NCI-H2196 (cell line): ENCODE results near the gene HIBADH.
"Not testable (repeated sequence)": the region's sequence is repeated elsewhere in the genome, so short reads cannot be mapped to it uniquely, and the experiment has no call there.

Source experiments
- DNase-seq: peaks from one replicate; lab custom pipeline; 2025; ENCODE audit not compliant: unreplicated experiment; lab: John Stamatoyannopoulos, UW

The HIBADH gene

DNA sequence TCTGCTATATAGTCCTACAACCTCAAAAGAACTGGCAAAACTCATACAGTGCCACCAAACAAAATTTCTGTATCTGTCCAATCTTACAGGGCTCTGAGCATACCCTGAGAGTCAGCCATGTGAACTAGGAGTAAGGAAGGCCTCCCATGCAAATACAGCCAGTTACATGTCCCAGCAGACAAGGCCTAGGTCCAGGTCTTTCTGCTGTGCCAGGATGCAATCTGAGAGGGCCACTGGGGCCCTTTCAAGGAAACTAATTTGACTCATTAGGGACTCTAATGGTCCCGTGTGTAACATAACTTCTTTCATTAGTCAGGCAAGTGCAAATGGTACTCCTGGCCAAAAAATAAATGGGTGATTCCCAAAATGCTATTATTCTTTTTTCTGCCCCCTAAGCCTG is 17.9 kb upstream of the HIBADH start:
- no peak for DNase-seq

DNA sequence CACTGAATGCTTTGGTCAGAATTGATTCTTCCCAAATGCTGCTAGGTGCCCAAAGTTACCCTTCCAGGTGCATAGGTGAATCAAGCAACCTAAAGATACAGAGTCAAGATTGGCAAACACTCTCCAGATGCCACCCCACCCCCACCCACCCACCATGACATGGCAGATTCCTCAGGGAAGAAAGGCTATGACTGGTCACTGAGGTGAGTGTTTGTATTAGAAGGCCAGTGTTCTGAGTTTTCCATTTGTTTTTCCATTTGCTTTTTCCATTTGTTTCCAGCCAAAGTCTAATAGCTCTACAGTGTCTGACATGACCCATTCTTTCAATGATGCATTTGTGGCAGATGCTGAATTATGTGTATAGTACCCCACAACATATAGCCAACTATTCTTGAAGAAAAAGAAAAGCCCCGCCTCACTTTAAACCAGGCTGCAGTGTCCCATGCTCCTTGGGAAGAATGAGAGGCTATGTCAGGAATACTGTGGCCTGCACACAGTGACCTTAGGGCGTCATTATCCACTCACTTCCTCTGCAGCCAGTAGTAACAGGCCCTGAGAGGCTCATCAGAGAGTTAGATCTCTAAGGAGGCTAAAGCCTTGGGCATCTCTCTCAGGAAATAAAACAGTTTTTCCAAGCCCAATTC is 16.1 kb upstream of the HIBADH start:
- DNase-seq = no peak

DNA sequence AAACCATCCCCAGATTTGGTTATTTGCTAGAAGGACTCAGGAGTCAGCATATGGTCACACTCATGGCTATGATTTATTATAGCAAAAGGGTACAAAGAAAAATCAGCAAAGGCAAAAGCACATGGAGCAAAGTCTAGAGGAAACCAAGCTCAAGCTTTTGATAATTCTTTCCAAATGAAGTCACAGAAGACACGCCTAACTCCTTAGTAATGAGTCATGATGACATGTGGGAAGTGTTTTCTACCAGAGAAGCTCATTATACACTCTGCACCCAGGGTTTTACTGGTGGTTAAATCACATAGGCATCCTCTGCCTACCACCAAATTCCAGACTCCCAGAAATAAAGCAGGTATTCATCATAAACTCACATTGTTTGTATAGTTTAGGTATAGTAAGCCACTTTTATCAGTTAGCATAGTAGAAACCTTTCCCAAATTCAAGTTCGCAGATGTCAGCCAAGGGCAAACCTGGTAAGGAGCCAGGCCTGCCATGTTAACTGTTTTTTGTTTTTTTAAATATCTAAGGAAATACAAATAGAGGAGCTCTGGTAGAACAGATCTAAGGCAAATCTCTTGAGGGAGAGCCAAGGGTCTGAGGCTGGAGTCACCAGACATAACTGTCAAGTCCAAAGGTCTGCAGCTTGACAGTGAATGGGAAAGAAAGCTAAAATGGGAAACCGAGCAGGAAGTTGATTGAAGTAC is 15.4 kb upstream of the HIBADH start:
- no peak for DNase-seq

DNA sequence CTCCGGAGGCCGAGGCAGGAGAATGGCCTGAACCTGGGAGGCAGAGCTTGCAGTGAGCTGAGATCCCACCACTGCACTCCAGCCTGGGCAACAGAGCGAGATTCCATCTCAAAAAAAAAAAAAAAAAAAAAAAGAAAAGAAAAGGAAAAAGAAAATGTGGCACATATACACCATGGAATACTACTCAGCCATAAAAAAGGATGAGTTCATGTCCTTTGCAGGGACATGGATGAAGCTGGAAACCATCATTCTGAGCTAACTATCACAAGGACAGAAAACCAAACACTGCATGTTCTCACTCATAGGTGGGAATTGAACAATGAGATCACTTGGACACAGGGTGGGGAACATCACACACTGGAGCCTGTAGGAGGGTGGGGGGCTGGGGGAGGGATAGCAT is 11.4 kb upstream of the HIBADH start:
- not testable (repeated sequence) for DNase-seq

DNA sequence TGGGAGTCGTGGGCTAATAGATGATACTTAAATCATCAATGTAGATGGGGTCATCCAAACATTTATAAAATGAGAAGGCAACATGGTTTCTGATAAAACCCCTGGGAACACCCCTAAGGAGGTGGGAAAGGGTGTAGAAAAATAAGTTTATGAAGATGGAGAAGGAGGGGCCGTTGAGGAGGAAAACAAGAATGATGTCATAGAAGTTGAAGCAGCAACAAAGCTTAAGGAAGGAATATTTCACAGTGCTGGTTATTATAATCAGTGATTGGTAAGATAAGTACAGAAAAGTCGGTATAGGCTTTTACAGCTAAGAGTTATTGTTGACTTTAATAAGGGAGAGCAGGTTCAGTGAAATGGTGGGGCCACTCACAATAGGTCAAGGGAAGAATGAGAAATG is 9.0 kb upstream of the HIBADH start:
- DNase-seq = no peak

DNA sequence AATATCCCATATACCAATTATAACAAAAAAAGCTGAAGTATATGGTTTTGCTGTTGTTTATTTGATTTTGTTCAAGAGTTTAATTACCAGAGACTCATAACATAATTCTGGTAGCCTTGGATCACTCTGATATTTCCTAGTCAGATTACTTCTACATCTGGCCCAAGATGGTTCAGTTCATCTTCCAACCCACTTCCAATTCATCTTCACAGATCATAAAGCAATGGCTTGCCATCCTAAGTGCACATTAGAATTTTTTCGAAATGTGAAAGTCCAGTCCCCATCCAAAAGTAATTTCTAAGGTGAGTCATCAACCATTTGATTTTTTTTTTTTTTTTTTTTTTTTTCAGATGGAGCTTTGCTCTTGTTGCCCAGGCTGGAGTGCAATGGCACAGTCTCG is 8.0 kb upstream of the HIBADH start:
- no peak for DNase-seq

DNA sequence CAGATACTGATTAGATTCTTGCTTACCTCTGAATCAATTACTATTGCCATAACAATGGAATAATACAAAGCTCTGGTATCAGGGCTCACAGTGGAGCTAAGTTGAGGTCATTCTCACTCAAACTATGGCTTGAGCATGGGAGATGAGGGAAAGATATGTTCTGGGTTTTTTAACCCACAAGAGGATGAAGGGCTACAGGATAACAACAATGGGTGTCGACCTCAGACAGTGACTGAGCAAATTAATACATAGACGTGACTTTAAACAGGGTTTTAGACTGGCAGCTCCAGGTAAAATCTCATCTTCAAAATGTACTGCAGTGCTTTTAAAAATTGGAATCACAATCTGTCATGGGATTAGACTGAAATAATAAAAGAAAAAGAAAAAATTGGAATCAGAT is 7.5 kb upstream of the HIBADH start:
- DNase-seq = no peak

DNA sequence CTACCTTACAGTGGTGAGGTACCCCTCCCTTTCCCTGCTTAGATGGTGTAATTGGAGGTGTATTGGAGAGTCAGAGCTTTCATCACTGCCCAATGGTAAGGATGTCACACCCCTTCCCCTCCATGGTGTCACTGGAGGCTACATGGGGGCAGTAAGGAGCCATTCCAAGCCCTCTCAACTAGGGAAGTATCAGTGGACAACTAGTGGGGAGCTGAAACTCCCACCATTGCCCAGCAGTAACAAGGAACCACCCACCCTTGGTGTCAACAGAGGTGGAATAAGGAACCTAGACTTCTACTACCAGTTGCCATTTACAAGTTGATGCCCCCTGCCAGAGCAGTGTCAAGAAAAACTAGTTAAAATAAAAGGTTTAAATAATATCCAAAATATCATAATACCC is 2.8 kb upstream of the HIBADH start:
- no peak for DNase-seq

DNA sequence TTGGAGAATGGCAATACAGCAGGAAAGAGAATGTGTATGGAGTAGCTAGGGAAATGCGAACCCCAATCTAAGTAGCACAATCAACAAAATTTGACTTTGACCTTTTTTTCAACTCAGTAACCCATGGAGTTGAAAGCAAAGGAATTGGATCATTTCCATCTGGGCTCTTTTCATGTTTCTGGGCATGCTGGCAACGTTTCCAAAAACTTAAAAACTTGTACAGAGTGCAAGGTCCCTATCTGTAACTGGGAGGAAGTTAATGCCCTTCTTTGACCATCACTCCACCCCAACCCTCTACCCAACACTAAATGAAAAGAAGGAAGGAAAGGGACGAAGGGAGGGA is 1.3 kb upstream of the HIBADH start:
- no peak for DNase-seq

DNA sequence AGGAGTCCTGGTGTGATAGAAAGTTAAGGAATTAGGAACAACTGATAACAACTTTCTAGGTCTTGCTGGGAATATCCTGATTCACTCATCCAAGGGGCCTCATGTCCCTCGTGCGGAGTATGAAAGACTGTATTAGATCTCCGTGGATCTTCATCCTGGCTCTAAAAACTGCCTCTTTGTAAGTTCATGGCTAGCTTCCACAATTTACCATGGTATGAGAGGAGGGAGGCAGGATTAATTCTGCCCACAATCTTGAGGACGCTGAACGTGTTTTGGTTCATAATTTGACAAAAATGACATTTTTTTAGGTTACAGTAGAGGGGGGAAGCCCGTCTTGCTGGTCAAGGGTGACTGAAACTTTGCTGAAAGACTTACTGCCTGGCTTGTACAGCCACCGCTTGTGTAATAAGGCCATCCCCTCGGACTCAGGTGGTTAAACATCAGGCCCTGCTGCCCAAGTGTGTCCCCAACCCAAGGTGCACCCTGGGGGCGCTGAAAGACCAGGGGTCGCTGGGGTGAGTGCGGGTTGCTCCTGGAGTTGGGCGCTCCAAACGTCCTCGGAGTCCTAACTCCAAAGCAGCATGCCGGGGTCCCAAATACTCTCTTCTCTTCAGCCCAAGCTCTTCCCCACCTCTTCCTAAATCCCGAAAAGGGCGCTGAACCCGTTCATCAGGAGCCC is 733 bp downstream of the HIBADH start:
- no peak for DNase-seq

DNA sequence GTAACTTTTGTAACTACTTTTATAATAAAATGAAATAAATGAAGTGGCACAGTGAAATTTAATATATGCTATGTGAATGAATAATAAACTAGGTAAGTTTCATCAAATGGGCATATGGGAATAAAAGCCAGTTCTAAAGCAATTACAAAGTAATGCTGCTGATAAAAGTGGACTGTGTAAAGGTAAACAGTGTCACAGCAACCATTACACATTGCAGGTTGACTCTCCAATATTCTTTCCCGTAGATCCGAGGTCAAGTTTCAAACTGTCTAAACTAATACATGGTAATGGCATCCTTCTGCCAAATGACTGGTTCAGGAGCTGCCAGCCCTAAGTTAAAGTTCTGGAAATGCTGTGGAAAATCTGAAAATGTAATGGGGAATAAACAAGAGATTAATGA is 6.0 kb downstream of the HIBADH start:
- DNase-seq = no peak

DNA sequence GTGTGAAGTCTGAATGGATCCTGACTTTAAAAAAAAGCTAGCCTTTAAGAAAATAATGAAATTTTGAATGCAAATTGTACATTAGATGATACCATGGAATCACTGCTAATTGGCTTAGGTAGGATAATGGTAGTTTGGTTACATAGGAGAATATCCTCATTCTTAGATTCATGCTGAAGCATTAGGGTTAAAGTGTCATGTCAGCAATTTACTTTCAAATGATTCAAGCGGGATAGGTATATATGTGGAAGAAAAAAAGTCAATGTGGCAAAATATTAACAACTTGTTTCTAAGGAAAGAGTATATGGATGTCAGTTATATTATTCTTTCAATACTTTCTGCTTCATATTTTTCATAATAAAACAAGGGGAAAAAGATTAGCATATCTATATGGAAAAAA is 7.5 kb downstream of the HIBADH start:
- no peak for DNase-seq

DNA sequence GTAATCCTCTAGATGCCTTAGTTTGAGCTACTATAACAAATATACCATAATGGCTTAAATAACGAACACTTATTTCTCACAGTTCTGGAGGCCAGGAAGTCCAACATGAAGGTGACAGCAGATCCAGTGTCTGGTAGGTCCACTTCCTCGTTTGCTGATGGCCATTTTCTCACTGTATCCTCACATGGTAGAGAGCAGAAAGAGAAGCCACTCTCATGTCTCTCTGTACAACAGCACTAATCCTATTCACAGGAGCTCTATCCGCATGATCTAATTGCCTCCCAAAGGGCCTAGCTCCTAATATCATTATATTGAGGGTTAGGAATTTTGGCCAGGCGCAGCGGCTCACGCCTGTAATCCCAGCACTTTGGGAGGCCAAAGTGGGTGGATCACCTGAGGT is 10.2 kb downstream of the HIBADH start:
- no peak for DNase-seq

DNA sequence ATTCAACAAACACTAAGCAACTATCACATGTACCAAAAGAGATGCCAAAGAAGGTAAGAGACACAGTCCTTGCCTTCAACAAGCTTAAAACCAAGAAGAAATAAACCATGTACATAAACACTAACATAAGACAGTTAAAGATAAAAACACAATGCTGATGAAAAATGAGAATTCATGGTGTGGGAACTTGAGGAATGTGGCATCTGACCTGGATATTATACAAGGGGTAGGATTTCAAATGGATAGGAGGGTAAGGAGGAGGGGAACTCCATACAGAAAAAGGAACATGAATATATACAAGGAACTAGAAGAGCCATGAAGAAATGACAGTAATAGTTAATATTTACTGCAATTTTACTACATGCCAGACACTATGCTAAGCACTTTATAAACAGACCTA is 11.0 kb downstream of the HIBADH start:
- DNase-seq = no peak

DNA sequence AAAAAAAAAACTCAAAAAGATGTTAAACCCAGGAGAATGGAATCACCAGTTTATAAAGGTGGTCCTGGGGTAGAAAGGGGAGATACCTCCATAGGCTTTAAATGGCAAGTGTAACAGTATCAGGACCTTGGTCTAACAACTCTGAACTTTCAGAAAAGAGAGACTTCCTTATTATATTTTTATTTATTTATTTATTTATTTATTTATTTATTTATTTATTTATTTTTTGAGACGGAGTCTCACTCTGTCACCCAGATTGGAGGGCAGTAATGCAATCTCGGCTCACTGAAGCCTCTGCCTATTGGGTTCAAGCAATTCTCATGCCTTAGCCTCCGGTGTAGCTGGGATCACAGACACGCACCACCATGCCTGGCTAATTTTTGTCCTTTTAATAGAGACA is 12.4 kb downstream of the HIBADH start:
- DNase-seq = no peak

DNA sequence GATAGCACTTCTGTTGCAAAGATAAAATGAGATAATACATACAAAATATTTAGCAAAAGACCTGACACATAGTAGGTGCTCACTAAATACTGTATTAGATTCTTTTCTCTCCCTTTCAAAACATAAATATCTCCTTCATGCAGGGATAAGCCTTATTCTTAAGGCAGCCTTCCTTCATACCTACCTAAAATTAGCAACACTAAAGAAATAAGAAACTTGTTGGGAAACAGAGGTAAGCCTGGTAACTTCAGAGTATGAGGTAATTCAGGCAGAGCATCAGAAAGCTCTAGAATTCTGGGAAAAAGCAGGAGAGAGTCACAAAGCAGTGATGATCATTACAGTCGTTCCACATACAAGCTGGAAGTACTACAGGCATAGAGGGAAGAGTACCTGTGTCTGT is 15.2 kb downstream of the HIBADH start:
- no peak for DNase-seq

DNA sequence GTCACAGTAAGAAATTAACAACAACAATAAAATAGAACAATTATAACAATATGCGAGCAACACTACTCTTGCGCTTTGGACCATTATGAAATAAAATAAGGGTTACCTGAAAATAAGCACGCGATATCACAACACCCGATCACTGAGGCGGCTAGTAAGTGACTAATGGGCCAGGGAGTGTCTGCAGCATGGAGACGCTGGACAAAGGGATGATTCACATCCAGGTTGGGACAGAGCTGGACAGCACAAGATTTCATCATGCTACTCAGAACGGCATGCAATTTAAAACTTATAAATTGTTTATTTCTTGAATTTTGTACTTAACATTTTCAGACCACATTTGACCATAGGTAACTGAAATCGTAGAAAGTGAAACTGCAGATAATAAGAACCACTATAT is 15.6 kb downstream of the HIBADH start:
- DNase-seq = no peak

DNA sequence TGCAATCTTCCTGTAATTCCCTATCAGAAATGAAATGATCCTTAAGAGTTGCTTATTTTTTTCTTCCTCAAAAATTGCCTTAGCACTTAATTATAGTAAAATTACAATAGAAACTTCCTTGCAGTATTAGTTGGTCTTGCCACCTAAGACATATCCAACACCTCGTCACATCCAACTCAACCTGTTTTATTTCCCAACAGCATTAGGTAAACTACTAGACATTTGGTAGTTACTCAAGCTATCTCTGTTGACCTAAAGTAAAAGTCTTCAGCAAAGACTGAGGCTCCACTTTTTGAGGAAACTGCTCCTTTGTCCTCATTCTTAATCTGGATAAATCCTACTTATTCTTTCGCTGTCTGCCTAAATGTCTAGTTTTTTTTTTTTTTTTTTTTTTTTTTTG is 20.4 kb downstream of the HIBADH start:
- DNase-seq = no peak

DNA sequence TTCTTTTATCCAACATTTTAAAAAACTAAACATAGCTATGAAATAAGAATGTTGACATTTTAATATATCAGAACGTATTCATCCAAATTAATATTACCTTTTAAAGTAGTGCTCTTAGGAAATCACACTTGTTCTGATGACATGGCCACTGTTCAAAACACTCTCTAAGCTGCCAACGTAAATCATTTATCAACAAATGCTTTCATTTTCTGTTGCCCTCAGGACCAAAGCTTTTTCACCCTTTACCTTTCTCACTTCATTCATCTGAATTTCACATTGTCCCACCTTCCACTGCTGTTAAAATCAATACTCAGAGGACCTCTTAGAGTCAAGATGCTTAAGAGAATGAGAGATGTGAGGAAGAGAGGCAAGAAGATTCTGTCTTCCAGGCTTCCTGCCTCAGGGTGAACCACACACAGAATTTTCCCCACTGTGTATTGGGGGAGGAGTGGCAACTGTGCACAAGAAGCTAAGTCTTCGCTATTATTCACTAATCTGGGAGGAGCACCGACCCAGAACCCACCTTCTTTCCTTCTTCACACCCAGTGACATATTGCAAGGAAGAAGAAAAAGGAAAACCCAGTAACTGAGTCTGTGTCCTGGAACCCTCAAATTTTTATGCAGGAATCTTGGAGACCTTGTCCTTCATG is 21.0 kb downstream of the HIBADH start:
- DNase-seq = no peak

DNA sequence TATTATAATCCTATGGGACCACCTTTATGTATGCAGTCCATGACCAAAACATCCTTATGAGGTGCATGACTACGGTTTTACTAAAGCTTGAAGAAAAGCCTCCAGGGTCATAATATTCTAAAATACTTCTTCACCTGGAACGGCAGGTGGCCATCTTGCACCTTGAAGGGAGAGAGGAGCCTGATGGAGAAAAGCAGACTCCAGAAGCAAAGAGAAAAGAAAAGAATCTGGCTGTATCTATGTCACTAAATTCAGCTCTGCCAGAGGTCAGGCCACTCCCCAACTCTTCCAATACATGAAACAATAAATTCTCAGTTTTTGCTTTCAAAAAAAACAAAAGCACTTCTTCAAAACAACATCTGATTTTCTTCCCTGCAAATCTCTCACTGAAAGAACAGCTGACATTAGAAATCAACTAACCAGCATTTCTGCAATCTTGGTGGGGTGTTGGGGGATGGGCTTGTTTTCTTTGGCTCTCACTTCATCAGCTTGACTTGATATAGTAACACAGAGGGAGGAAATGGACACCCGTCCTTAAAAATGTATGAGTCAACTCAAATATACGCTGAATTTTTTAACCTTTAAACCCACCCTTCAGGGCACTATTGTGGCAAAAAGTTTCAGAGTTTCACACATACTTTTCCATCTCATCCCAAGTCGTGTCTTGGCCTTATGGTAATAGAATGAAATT is 21.7 kb downstream of the HIBADH start:
- peak; percentile 17 for DNase-seq

DNA sequence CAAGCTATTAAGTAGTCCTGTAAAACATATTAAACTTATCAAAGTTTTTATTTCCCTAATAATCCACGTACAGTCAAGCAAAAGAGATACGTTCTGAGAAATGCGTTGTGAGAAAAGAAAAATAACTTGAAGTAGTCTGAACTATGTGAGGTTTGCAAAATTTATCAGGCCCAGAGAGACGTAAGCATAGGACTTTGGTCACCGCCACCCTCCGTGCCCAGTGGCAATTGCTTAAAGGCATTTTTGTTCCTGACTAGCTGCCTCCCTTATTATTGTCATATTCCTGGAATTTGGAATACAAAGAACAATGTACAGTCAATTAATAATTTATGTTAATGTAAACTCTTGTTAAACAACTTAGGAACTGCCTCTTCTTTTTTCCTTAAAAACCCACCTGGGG is 22.8 kb downstream of the HIBADH start:
- DNase-seq = no peak

DNA sequence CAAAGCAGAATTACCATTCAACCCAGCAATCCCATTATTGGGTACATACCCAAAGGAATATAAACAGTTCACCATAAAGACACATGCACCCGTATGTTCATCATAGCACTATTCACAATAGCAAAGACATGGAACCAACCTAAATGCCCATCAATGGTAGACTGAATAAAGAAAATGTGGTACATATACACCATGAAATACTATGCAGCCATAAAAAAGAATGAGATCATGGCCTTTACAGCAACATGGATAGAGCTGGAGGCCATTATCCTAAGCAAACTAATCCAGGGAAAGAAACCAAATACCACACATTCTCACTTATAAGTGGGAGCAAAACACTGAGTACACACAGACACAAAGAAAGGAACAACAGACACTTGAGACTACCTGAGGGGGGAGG is 23.6 kb downstream of the HIBADH start:
- DNase-seq = not testable (repeated sequence)
